HCT116 (cell line): ENCODE data around the gene PDK2. TPM values are rescaled to one million over a fixed set of nuclear protein-coding genes. Genes with fewer than 3 reads are reported as not detected.

ENCODE experiments used
- ATAC-seq: fragments of 200-7000 bp; cut with Tn5 transposase; 2 replicates; pipeline ENCODE4 v1.9.1; 2020; ENCODE audit warnings: mild to moderate bottlenecking, moderate library complexity
- BruUV-seq: library from RNA; stranded (reverse); fragments of 400-500 nt; replicated peaks from 2 replicates; lab custom pipeline; 2021; lab: Mats Ljungman, UMichigan
- CTCF ChIA-PET: fragments of 300-600 bp; sonication (Branson Sonifier 250); formaldehyde crosslinking; loops from one replicate; lab custom pipeline; 2021; ENCODE audit warnings: antibody characterized with exemption; lab: Charles Lee
- POLR2A ChIA-PET: fragments of 300-600, 350-600 bp; sonication (Branson Sonifier 250); formaldehyde crosslinking; loops from one replicate; lab custom pipeline; 2021; ENCODE audit warnings: antibody characterized with exemption; lab: Charles Lee
- RAD21 ChIA-PET, 2 experiments: fragments of 300-600 bp; sonication (Branson Sonifier 250); formaldehyde crosslinking; loops; one replicate each; lab custom pipeline; 2023; ENCODE audit warnings: low total read pairs in 2 of 2; ENCODE audit not compliant: uncharacterized antibody in 2 of 2, unreplicated experiment in 2 of 2, low non-redundant PET in 1 of 2; lab: Charles Lee
- DNase-seq: peaks from one replicate; pipeline ENCODE4 v3.0.0-alpha.2; 2010; ENCODE audit warnings: low read depth, low spot score
- H2AFZ ChIP-seq: fragments of 200-600 bp; shearing (Covaris generic), sonication (generic); 2 replicates; pipeline ENCODE4 v1.6.1; 2017; ENCODE audit warnings: low read depth, mixed run types, mixed read lengths, antibody characterized with exemption, low read length; ENCODE audit not compliant: poor library complexity, severe bottlenecking
- H3K27ac ChIP-seq: 2 replicates; pipeline ENCODE4 v1.5.1; 2012; ENCODE audit warnings: low read depth, low read length
- H3K27me3 ChIP-seq: fragments of 200-600 bp; sonication (generic); 2 replicates; pipeline ENCODE4 v1.6.1; 2016; ENCODE audit warnings: mixed run types, low read length, mixed read lengths; ENCODE audit not compliant: insufficient read depth
- H3K36me3 ChIP-seq, 2 experiments: fragments of 200-500 bp in 1 of 2; fragments of 200-600 bp in 1 of 2; sonication (Bioruptor generic) in 1 of 2; sonication (generic) in 1 of 2; 2 replicates each; pipeline versions ENCODE4 v1.5.1 to v1.6.1; 2014 to 2016; ENCODE audit warnings: low read length in 2 of 2, inconsistent platforms in 1 of 2, mixed read lengths in 1 of 2, mixed run types in 1 of 2; ENCODE audit not compliant: insufficient read depth in 2 of 2, control insufficient read depth in 1 of 2
- H3K4me1 ChIP-seq, 2 experiments: fragments of 200-600 bp in 1 of 2; sonication (generic) in 1 of 2; 2 replicates each; pipeline versions ENCODE4 v1.5.1 to v1.6.1; 2012 to 2017; ENCODE audit warnings: low read length in 2 of 2, inconsistent platforms in 1 of 2, mild to moderate bottlenecking in 1 of 2, mixed read lengths in 1 of 2, mixed run types in 1 of 2, moderate library complexity in 1 of 2; ENCODE audit not compliant: insufficient read depth in 2 of 2, control insufficient read depth in 1 of 2
- H3K4me2 ChIP-seq: fragments of 200-600 bp; sonication (generic); 2 replicates; pipeline ENCODE4 v1.6.1; 2017; ENCODE audit warnings: mixed run types, low read length, mixed read lengths
- H3K4me3 ChIP-seq, 2 experiments: fragments of 200-600 bp in 1 of 2; sonication (generic) in 1 of 2; replicated peaks in 1 of 2; 2 replicates each; pipeline ENCODE4 v1.5.1; 2011 to 2016; ENCODE audit warnings: low read length in 2 of 2, control low read depth in 1 of 2, low read depth in 1 of 2, mild to moderate bottlenecking in 1 of 2, mixed read lengths in 1 of 2, mixed run types in 1 of 2
- H3K79me2 ChIP-seq: fragments of 200-600 bp; sonication (generic); 2 replicates; pipeline ENCODE4 v1.6.1; 2017; ENCODE audit warnings: mild to moderate bottlenecking, mixed run types, low read length, moderate library complexity, mixed read lengths; ENCODE audit not compliant: insufficient read depth
- H3K9ac ChIP-seq: fragments of 200-600 bp; sonication (generic); 2 replicates; pipeline ENCODE4 v1.6.1; 2016; ENCODE audit warnings: low read length, mixed read lengths
- H3K9me2 ChIP-seq: fragments of 200-600 bp; sonication (generic), shearing (Covaris generic); 2 replicates; pipeline ENCODE4 v1.6.1; 2017; ENCODE audit warnings: mixed run types, mild to moderate bottlenecking, moderate library complexity; ENCODE audit not compliant: insufficient read depth
- H3K9me3 ChIP-seq, 2 experiments: fragments of 200-500 bp in 1 of 2; fragments of 200-600 bp in 1 of 2; sonication (Bioruptor generic) in 1 of 2; sonication (generic) in 1 of 2; 2 replicates each; pipeline ENCODE4 v1.6.1; 2014 to 2017; ENCODE audit warnings: low read length in 2 of 2, mixed read lengths in 2 of 2, inconsistent platforms in 1 of 2, low read depth in 1 of 2, mild to moderate bottlenecking in 1 of 2, mixed run types in 1 of 2, moderate library complexity in 1 of 2; ENCODE audit not compliant: control insufficient read depth in 1 of 2, insufficient read depth in 1 of 2
- H4K20me1 ChIP-seq: fragments of 200-600 bp; sonication (generic), shearing (Covaris generic); 2 replicates; pipeline ENCODE4 v1.6.1; 2017; ENCODE audit warnings: mixed run types, mild to moderate bottlenecking, moderate library complexity; ENCODE audit not compliant: insufficient read depth
- ATF3 ChIP-seq: IDR thresholded peaks from 2 replicates; pipeline ENCODE4 v1.6.1; 2012
- EGR1 ChIP-seq: IDR thresholded peaks from 2 replicates; pipeline ENCODE4 v1.6.1; 2012; ENCODE audit warnings: low read depth
- ELF1 ChIP-seq: IDR thresholded peaks from 2 replicates; pipeline ENCODE4 v1.6.1; 2012; ENCODE audit warnings: low read depth, borderline replicate concordance
- EZH2 ChIP-seq: fragments of 200-600 bp; sonication (generic); IDR thresholded peaks from 2 replicates; pipeline ENCODE4 v1.6.1; 2017; ENCODE audit warnings: antibody characterized with exemption, mixed run types
- EZH2phosphoT487 ChIP-seq: fragments of 200-600 bp; IDR thresholded peaks from 2 replicates; pipeline ENCODE4 v1.6.1; 2018; ENCODE audit warnings: antibody characterized with exemption, borderline replicate concordance
- JUND ChIP-seq: IDR thresholded peaks from 2 replicates; pipeline ENCODE4 v1.6.1; 2012
- POLR2A ChIP-seq: IDR thresholded peaks from 2 replicates; pipeline ENCODE4 v1.7.0; 2011; ENCODE audit warnings: borderline replicate concordance; ENCODE audit not compliant: insufficient read depth, insufficient read length; ENCODE audit errors: extremely low read depth
- POLR2AphosphoS5 ChIP-seq: IDR thresholded peaks from 2 replicates; pipeline ENCODE4 v1.6.1; 2011; ENCODE audit warnings: mild to moderate bottlenecking, low read depth, low read length, moderate library complexity
- RAD21 ChIP-seq: IDR thresholded peaks from 2 replicates; pipeline ENCODE4 v1.6.1; 2012; ENCODE audit warnings: low read depth, mild to moderate bottlenecking
- REST ChIP-seq: IDR thresholded peaks from 2 replicates; pipeline ENCODE4 v1.6.1; 2012; ENCODE audit warnings: low read depth
- SIN3A ChIP-seq: IDR thresholded peaks from 2 replicates; pipeline ENCODE4 v1.6.1; 2012; ENCODE audit warnings: low read depth
- SP1 ChIP-seq: IDR thresholded peaks from 2 replicates; pipeline ENCODE4 v1.6.1; 2012; ENCODE audit warnings: low read depth
- SRF ChIP-seq: IDR thresholded peaks from 2 replicates; pipeline ENCODE4 v1.6.1; 2012; ENCODE audit warnings: low read depth
- TCF7L2 ChIP-seq: IDR thresholded peaks from 2 replicates; pipeline ENCODE4 v1.7.0; 2011; ENCODE audit warnings: borderline replicate concordance, inconsistent platforms; ENCODE audit not compliant: insufficient read depth, insufficient read length; ENCODE audit errors: extremely low read depth
- YY1 ChIP-seq: IDR thresholded peaks from 2 replicates; pipeline ENCODE4 v1.6.1; 2011; ENCODE audit warnings: low read length, low read depth, moderate library complexity, mild to moderate bottlenecking; ENCODE audit not compliant: insufficient replicate concordance; ENCODE audit errors: extremely low read depth
- ZBTB33 ChIP-seq: IDR thresholded peaks from 2 replicates; pipeline ENCODE4 v1.6.1; 2011; ENCODE audit warnings: mild to moderate bottlenecking, low read length, moderate library complexity; ENCODE audit not compliant: insufficient replicate concordance; ENCODE audit errors: extremely low read depth
- ZFX ChIP-seq: fragments of 450-650 bp; IDR thresholded peaks from 2 replicates; pipeline ENCODE4 v1.6.1; 2017
- intact Hi-C: fragments of 100-400 bp; cut with micrococcal nuclease; formaldehyde crosslinking; loops from 2 replicates; pipeline ENCODE4 v1.10.0; 2022
- total RNA-seq: library from RNA; stranded (reverse); gene quantifications from one replicate; pipeline ENCODE4 v1.2.1, GENCODE V29; 2021; ENCODE audit not compliant: unreplicated experiment
- TF ChIP-seq, protein P1 (sequence below), 3 experiments: fragments of 200-600 bp in 1 of 3; sonication (generic) in 1 of 3; IDR thresholded peaks in 2 of 3; conservative IDR thresholded peaks in 1 of 3; 2 replicates each; pipeline ENCODE4 v1.5.1; 2012 to 2017; ENCODE audit warnings: low read depth in 2 of 3, low read length in 2 of 3, antibody characterized with exemption in 1 of 3, borderline replicate concordance in 1 of 3, control low read depth in 1 of 3, mild to moderate bottlenecking in 1 of 3, mixed read lengths in 1 of 3, mixed run types in 1 of 3, moderate library complexity in 1 of 3; ENCODE audit not compliant: insufficient read depth in 1 of 3
- TF ChIP-seq, protein P2 (sequence below): IDR thresholded peaks from 2 replicates; pipeline ENCODE4 v1.6.1; 2012

The PDK2 gene
- total RNA-seq, 1 experiment from 2014 or later: 39.1 TPM

DNA sequence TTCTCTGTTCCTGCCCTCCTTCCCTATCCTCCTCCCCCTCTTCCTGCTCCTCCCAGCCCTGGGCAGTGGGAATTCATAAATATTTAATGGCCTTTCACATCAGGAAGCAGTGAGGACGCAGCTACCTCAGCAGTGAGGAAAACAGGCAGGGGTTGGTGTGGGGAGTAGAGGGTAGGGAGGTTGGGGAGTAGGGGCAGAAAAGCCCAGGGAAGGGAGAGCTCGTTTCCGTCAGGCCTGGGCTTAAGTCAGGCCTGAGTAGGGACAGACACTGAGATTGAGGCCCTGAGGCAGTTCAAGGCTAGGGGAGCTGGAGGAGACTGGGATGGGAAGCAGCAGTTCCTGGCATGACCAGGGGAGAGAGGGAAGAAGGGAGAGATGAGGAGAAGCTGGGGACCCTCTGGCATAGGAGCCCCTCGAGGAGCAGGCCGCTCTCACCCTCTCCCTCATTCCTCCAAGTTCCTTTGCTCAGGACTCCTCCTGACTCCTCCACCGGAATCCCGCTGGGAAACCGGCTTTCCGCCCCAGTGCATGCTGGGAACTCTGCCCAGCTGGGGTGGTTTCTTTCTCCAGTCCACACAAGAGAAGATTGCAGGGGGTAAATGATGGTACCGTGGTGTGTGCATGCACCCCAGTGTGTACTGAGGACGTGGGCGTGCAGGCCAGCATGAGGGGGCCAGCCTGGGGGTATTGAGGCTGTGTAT lies 28.6 kb downstream of the PDK2 start:
- H4K20me1 ChIP-seq: no peaks in the 10 kb centered on the region
- H3K4me3 ChIP-seq: peak overlapping the region; percentile 37 to 49
- no peaks in the 10 kb centered on the region for H3K79me2 ChIP-seq
- H3K27ac ChIP-seq: peak overlapping the region; percentile 34
- BruUV-seq: TSS peak; percentile 74
- peak overlapping the region; percentile 63 for H2AFZ ChIP-seq
- CTCF ChIA-PET: interaction anchor here (0.9 to 2.2 kb wide), 8 partner anchors 9 to 46 kb away, joined by 3 to 14 read pairs (median 5); no protein-coding TSS in a partner anchor
- H3K9me3 ChIP-seq: no peaks in the 10 kb centered on the region
- ATAC-seq (peak; percentile 72), DNase-seq (no peak)
- H3K9me2 ChIP-seq: no peaks in the 10 kb centered on the region
- RAD21 ChIA-PET: interaction anchor here in 1 of 2 experiments (0.6 kb wide), 1 partner anchor 31 kb away, joined by 7 read pairs; no protein-coding TSS in a partner anchor
- intact Hi-C loops: no loop called here
- peak overlapping the region; percentile 75 for H3K4me2 ChIP-seq
- peaks cover 9 to 22% of the 10 kb centered on the region in 2 experiments; a peak in 3 of 4 replicates for H3K4me1 ChIP-seq
- peak overlapping the region; percentile 53 for H3K9ac ChIP-seq
- POLR2A ChIA-PET: interaction anchor here (1.3 to 2.1 kb wide), 2 partner anchors 12 to 28 kb away, joined by 3 to 8 read pairs; no protein-coding TSS in a partner anchor
- no peaks in the 10 kb centered on the region for H3K36me3 ChIP-seq
- H3K27me3 ChIP-seq: peaks cover 6% of the 10 kb centered on the region; the same call in 1 of the 2 replicates
- TF ChIP-seq JUND (no peak), ELF1 (no peak), SP1 (no peak), EZH2phosphoT487 (no peak), SIN3A (no peak), TCF7L2 (no peak), POLR2AphosphoS5 (peak; percentile 60), RAD21 (no peak), ATF3 (no peak), YY1 (no peak), REST (no peak), POLR2A (peak; percentile 63), EZH2 (no peak), EGR1 (no peak), SRF (no peak), ZFX (peak; percentile 73; the same call in 1 of the 2 replicates), ZBTB33 (no peak)
- TF ChIP-seq, protein P1, sequence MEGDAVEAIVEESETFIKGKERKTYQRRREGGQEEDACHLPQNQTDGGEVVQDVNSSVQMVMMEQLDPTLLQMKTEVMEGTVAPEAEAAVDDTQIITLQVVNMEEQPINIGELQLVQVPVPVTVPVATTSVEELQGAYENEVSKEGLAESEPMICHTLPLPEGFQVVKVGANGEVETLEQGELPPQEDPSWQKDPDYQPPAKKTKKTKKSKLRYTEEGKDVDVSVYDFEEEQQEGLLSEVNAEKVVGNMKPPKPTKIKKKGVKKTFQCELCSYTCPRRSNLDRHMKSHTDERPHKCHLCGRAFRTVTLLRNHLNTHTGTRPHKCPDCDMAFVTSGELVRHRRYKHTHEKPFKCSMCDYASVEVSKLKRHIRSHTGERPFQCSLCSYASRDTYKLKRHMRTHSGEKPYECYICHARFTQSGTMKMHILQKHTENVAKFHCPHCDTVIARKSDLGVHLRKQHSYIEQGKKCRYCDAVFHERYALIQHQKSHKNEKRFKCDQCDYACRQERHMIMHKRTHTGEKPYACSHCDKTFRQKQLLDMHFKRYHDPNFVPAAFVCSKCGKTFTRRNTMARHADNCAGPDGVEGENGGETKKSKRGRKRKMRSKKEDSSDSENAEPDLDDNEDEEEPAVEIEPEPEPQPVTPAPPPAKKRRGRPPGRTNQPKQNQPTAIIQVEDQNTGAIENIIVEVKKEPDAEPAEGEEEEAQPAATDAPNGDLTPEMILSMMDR (IDR thresholded peaks at IDR 0.05 in 2 of 3, conservative IDR thresholded peaks at IDR 0.05 in 1 of 3; ENCODE audit: borderline replicate concordance in 1 of 3, insufficient read depth in 1 of 3, low read depth in 2 of 3, low read length in 2 of 3): no peak
- TF ChIP-seq, protein P2, sequence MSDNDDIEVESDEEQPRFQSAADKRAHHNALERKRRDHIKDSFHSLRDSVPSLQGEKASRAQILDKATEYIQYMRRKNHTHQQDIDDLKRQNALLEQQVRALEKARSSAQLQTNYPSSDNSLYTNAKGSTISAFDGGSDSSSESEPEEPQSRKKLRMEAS: no peak
